Activated naive CD8-positive, alpha-beta T cell treated with anti-CD3 and anti-CD28 coated beads, Interleukin-2, amount 10 ng/mL, durations not matched to agents 7 days and 5 days (primary cell): ENCODE results near the gene TMEM266. TPM values are rescaled to one million over a fixed set of nuclear protein-coding genes. Genes with fewer than 3 reads are reported as not detected.

Source experiments
- ATAC-seq: fragments of 150-1000 bp; cut with Tn5 transposase; one replicate; pipeline ENCODE4 v1.10.0; 2021; ENCODE audit warnings: low read depth, moderate library complexity
- POLR2A ChIA-PET: fragments of 350-600 bp; sonication (Branson Sonifier 250); formaldehyde crosslinking; loops from one replicate; lab custom pipeline; 2021; ENCODE audit warnings: antibody characterized with exemption; lab: Charles Lee
- DNase-seq: peaks from one replicate; pipeline ENCODE4 v3.0.0; 2021
- H3K27ac Mint-ChIP-seq: one replicate; pipeline ENCODE4 v1.8.0; 2022; ENCODE audit warnings: mild to moderate bottlenecking, mixed read lengths
- H3K27me3 Mint-ChIP-seq: one replicate; pipeline ENCODE4 v1.8.0; 2022; ENCODE audit warnings: mild to moderate bottlenecking, moderate library complexity, mixed read lengths
- H3K36me3 Mint-ChIP-seq: one replicate; pipeline ENCODE4 v1.8.0; 2021; ENCODE audit warnings: mild to moderate bottlenecking, mixed read lengths
- H3K4me1 Mint-ChIP-seq: one replicate; pipeline ENCODE4 v1.8.0; 2021; ENCODE audit warnings: mixed read lengths
- H3K4me3 Mint-ChIP-seq: one replicate; pipeline ENCODE4 v1.8.0; 2022; ENCODE audit warnings: mild to moderate bottlenecking, moderate library complexity, mixed read lengths
- H3K9me3 Mint-ChIP-seq: one replicate; pipeline ENCODE4 v1.8.0; 2021; ENCODE audit warnings: mixed read lengths
- total RNA-seq, 2 experiments: library from RNA; stranded (reverse); gene quantifications; one replicate each; pipeline ENCODE4 v1.2.3, GENCODE V29; 2021

The TMEM266 gene
- total RNA-seq, 2 experiments from 2014 or later: not detected

DNA sequence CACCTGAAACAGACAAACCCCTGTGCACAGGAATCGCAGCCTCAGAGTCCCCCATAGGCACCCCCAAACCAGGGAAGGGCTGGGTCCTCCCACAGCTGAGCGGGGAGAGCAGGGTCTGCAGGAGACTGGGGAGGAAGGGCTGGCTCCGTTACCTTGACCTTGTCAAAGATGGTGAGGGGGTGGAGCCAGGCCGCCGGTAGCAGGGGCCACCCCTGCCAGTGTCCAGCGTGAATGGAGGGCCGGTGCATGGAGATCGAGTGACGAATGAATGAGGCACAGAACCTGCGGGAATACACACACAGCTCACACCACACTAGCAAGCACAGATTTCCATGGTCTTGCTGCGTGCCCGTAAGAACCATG lies 102.2 kb downstream of the TMEM266 start:
- Mint-ChIP-seq H3K27ac (no peak overlapping the region), H3K9me3 (no peaks in the 10 kb centered on the region), H3K4me1 (no peaks in the 10 kb centered on the region), H3K27me3 (no peaks in the 10 kb centered on the region), H3K4me3 (no peak overlapping the region), H3K36me3 (no peaks in the 10 kb centered on the region)
- ATAC-seq (no peak), DNase-seq (no peak)
- POLR2A ChIA-PET: no interaction called here

- Mint-ChIP-seq H3K36me3 (no peaks in the 10 kb centered on the region), H3K4me3 (no peak overlapping the region), H3K9me3 (no peaks in the 10 kb centered on the region), H3K4me1 (no peaks in the 10 kb centered on the region), H3K27ac (no peak overlapping the region), H3K27me3 (no peaks in the 10 kb centered on the region)
- DNase-seq (no peak), ATAC-seq (no peak)
- POLR2A ChIA-PET: no interaction called here
These were observed 103.1 kb downstream of the TMEM266 start for GRCh38 chr15:76162784-76163456.

DNA sequence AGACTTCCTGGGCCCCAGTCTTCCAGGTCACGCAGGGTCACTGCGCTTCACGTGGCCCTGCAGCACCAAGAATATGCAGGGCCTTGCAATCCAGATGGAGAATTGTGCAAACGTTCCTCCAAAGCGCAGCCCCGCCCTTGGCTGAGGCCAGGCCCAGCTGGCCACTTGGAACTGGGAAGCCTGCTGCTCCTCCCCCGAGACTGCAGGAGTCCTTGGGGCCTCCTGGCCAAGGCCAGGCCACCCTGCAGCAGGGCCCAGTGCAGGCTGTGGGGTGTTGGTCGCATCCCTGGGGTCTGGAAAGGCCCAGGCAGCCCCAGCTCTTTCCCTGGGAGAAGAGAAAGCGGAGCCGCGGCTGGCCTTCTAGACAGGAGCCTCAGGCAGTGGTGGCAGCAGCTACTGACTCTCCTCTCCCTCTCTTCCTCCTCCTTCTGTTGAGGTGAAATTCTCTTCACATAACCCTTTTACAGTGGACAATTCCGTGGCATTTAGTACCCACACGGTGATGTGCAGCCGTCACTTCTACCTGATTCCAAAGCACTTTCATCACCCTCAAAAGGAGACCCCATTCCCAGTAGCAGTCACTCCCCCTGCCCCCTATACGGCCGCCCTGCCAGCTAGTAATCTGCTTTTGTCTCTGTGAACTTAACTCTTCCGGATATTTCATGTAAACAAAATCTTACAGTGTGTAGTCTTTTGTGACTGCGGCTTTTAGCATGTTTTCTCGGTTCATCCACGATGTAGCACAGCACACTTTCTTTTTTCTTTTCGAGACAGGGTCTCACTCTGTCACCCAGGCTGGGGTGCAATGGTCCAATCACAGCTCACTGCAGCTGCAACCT lies 103.9 kb downstream of the TMEM266 start:
- POLR2A ChIA-PET: no interaction called here
- Mint-ChIP-seq H3K27me3 (peaks cover 3% of the 10 kb centered on the region), H3K9me3 (no peaks in the 10 kb centered on the region), H3K4me3 (no peak overlapping the region), H3K36me3 (no peaks in the 10 kb centered on the region), H3K27ac (no peak overlapping the region), H3K4me1 (no peaks in the 10 kb centered on the region)
- DNase-seq (no peak), ATAC-seq (no peak)

- H3K27ac Mint-ChIP-seq: no peak overlapping the region
- no peak overlapping the region for H3K4me3 Mint-ChIP-seq
- POLR2A ChIA-PET: no interaction called here
- H3K36me3 Mint-ChIP-seq: no peaks in the 10 kb centered on the region
- DNase-seq (no peak), ATAC-seq (no peak)
- H3K27me3 Mint-ChIP-seq: peaks cover 3% of the 10 kb centered on the region
- no peaks in the 10 kb centered on the region for H3K4me1 Mint-ChIP-seq
- H3K9me3 Mint-ChIP-seq: no peaks in the 10 kb centered on the region
These were observed 104.8 kb downstream of the TMEM266 start for GRCh38 chr15:76164602-76165001.

- Mint-ChIP-seq H3K4me1 (no peaks in the 10 kb centered on the region), H3K36me3 (no peaks in the 10 kb centered on the region), H3K9me3 (no peaks in the 10 kb centered on the region), H3K27me3 (peaks cover 3% of the 10 kb centered on the region), H3K27ac (no peak overlapping the region), H3K4me3 (no peak overlapping the region)
- no peak for ATAC-seq
- DNase-seq: no peak
- POLR2A ChIA-PET: no interaction called here
These were observed 106.2 kb downstream of the TMEM266 start for GRCh38 chr15:76165951-76166350.

DNA sequence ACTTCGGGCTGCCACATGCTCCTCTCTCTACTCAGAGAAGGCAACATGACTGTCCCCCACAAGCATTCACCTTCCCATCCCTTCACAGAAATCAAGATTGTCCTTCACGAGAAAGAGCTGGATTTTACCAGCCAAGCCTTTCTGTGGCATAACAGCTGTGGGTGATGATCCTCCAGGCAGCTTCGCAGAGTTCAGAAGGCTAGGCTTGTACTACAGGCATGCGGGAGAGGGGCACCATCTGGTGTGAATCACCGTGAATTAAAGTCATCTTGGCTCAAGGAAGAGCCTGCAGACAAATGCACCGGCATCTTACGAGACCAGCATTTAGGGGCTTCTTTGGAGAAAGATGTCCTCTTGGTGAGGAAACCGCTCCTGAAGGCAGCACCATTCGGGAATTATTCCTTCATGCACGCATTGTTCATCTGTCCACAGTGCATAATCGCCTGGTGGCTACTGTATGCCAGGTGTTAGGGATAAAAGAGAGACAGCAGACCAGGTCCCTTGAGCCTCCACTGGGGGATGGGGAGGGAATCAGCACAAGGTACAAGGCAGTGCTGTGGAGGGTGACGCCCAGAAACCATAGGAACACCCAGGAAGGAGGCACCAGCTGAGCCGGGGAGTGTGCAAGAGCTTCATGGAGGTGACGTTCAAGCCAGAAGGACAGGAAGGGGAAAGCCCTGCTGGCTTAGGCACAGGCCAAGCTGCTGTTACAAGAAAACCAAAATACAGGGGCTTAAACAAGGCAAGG lies 108.6 kb downstream of the TMEM266 start:
- Mint-ChIP-seq H3K27me3 (peaks cover 9% of the 10 kb centered on the region), H3K4me1 (no peaks in the 10 kb centered on the region)
- POLR2A ChIA-PET: no interaction called here

DNA sequence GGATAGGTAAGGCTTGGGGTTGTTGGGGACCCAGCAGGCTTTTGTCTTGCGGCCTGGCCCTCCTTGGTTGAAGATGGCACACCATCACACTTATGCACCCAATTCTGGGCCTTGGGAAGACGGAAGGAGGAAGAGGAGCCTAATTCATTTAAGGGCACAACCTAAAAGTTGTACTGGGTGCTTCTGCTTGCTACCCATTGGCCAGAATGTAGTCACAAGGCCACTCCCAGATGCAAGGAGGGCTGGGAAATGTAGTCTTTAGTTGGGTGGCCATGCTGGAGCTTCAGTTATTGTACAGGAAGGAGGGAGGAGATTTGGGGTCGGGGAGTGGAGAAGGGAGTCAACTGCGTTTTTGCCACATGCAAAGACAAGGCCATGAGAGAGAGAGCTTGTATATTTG lies 109.2 kb downstream of the TMEM266 start:
- POLR2A ChIA-PET: no interaction called here

More for the DNA sequence above, 108.6 kb downstream of the TMEM266 start:
- ATAC-seq (no peak), DNase-seq (no peak)
- no peaks in the 10 kb centered on the region for H3K9me3 Mint-ChIP-seq
- H3K27ac Mint-ChIP-seq: no peak overlapping the region
- H3K36me3 Mint-ChIP-seq: no peaks in the 10 kb centered on the region
- H3K4me3 Mint-ChIP-seq: no peak overlapping the region

DNA sequence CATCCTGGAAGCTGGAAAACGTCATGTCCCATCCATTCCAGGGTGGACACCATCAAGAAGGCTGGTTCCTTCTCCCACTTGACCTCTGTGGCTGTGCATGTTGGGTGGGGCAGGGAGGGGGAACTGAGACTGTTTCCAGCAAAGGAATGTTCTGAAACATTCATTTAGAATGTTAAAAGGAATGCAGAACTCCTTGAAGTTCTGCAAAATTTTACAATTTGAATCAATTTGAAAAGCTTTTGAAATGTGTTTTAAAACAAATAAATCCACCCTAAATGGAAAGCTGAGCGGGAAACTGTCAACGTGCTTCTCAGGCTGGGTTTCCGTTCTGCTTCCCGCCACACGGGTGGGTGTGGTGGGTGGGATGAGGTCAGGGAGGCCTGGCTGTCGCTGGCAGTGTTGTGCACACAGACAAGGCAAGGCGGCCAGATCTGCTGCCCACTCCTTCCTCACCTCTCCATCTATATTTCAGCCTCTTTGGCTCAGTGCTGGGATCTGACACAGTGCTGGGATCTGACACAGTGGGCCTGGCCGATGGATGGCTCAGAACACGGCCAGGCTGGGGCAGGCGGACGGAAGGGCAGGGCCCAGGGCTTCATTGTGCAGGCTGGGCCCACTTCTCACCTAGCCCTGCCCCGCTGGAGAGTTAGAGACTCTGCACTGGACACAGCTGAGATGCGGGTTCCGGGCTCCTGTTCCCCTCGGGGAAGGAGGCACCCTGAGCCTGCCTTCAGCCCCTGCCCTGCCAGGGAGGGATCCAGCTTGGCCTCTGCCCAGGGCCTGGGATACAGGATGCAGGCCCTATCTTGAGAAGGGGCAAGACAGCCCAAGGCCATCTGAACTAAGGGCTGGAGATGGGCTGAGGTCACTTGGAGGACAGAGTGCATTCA lies 110.4 kb downstream of the TMEM266 start:
- no peaks in the 10 kb centered on the region for H3K4me1 Mint-ChIP-seq
- POLR2A ChIA-PET: no interaction called here
- H3K9me3 Mint-ChIP-seq: no peaks in the 10 kb centered on the region
- H3K27ac Mint-ChIP-seq: no peak overlapping the region
- DNase-seq (no peak), ATAC-seq (no peak)
- no peaks in the 10 kb centered on the region for H3K36me3 Mint-ChIP-seq
- no peak overlapping the region for H3K4me3 Mint-ChIP-seq
- peaks cover 10% of the 10 kb centered on the region for H3K27me3 Mint-ChIP-seq

More for the DNA sequence above, 109.2 kb downstream of the TMEM266 start:
- Mint-ChIP-seq H3K27ac (no peak overlapping the region), H3K27me3 (peaks cover 10% of the 10 kb centered on the region), H3K4me3 (no peak overlapping the region), H3K4me1 (no peaks in the 10 kb centered on the region), H3K36me3 (no peaks in the 10 kb centered on the region), H3K9me3 (no peaks in the 10 kb centered on the region)
- no peak for ATAC-seq
- no peak for DNase-seq

- DNase-seq: no peak
- POLR2A ChIA-PET: no interaction called here
- ATAC-seq: no peak
- Mint-ChIP-seq H3K4me3 (no peak overlapping the region), H3K36me3 (no peaks in the 10 kb centered on the region), H3K27me3 (peaks cover 16% of the 10 kb centered on the region), H3K27ac (no peak overlapping the region), H3K9me3 (no peaks in the 10 kb centered on the region), H3K4me1 (no peaks in the 10 kb centered on the region)
These were observed 113.0 kb downstream of the TMEM266 start for GRCh38 chr15:76172782-76173181.

GRCh38 chr15:76173317-76173834 lies 113.6 kb downstream of the TMEM266 start:
- peaks cover 19% of the 10 kb centered on the region for H3K27me3 Mint-ChIP-seq
- H3K4me1 Mint-ChIP-seq: no peaks in the 10 kb centered on the region
- ATAC-seq: no peak
- POLR2A ChIA-PET: no interaction called here
- DNase-seq: no peak
- H3K27ac Mint-ChIP-seq: no peak overlapping the region
- H3K4me3 Mint-ChIP-seq: no peak overlapping the region
- no peaks in the 10 kb centered on the region for H3K9me3 Mint-ChIP-seq
- H3K36me3 Mint-ChIP-seq: no peaks in the 10 kb centered on the region

GRCh38 chr15:76174654-76175053 lies 114.9 kb downstream of the TMEM266 start:
- no peak for DNase-seq
- no peak for ATAC-seq
- Mint-ChIP-seq H3K9me3 (no peaks in the 10 kb centered on the region), H3K4me1 (no peaks in the 10 kb centered on the region), H3K27ac (no peak overlapping the region), H3K27me3 (peaks cover 16% of the 10 kb centered on the region), H3K4me3 (no peak overlapping the region), H3K36me3 (no peaks in the 10 kb centered on the region)
- POLR2A ChIA-PET: no interaction called here

GRCh38 chr15:76175442-76175841 lies 115.7 kb downstream of the TMEM266 start:
- H3K27ac Mint-ChIP-seq: no peak overlapping the region

DNA sequence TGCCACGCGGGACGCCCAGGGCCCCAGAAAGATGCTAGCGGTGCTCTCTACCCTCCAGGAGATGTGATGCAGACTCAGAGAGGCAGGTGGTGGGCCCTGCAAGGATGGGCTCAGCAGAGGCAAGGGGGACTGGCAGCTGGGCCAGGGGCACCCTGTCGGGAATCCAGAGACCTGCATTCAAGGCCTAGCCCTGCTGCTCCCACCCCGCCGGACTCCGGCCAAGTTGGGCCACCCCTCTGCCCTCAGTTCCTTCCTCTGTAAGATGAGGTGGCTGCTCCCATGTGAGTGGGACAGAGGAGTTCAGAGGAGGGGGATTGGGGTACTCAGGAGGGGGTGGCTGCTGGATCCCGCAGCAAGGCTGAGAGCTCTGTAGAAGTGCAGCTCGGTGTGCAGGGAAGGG lies 116.3 kb downstream of the TMEM266 start:
- POLR2A ChIA-PET: no interaction called here
- Mint-ChIP-seq H3K27ac (no peak overlapping the region), H3K9me3 (no peaks in the 10 kb centered on the region), H3K27me3 (peaks cover 18% of the 10 kb centered on the region), H3K4me3 (no peak overlapping the region), H3K36me3 (no peaks in the 10 kb centered on the region), H3K4me1 (no peaks in the 10 kb centered on the region)
- DNase-seq (no peak), ATAC-seq (no peak)

More at GRCh38 chr15:76175442-76175841, 115.7 kb downstream of the TMEM266 start:
- ATAC-seq (no peak), DNase-seq (no peak)
- H3K4me3 Mint-ChIP-seq: no peak overlapping the region
- H3K9me3 Mint-ChIP-seq: no peaks in the 10 kb centered on the region
- POLR2A ChIA-PET: no interaction called here
- H3K27me3 Mint-ChIP-seq: peaks cover 18% of the 10 kb centered on the region
- no peaks in the 10 kb centered on the region for H3K4me1 Mint-ChIP-seq
- H3K36me3 Mint-ChIP-seq: no peaks in the 10 kb centered on the region
